HG03095 (cell line): ENCODE data around the gene WNK1.

Experiments
- ATAC-seq: cut with Tn5 transposase; IDR thresholded peaks from one replicate; pipeline ENCODE4 v1.9.1; 2021; ENCODE audit warnings: moderate library complexity; ENCODE audit not compliant: unreplicated experiment

The WNK1 gene

DNA sequence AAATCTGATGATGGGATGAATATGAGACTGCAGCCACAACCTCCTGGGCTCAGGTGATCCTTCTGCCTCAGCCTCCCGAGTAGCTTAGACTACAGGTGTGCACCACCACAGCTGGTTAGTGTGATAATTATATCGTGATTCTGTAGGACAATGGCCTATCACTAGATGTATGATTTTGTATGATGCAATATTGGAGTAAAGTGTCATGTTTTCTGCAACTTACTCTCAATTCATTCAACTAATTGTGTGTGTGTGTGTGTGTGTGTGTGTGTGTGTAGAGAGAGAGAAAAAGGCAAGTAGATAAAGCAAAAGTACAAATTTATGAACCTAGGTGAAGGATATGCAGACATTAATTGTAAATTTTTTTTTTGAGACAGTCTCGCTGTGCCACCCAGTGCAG, 186.4 kb downstream of the WNK1 start:
- ATAC-seq: no peak

DNA sequence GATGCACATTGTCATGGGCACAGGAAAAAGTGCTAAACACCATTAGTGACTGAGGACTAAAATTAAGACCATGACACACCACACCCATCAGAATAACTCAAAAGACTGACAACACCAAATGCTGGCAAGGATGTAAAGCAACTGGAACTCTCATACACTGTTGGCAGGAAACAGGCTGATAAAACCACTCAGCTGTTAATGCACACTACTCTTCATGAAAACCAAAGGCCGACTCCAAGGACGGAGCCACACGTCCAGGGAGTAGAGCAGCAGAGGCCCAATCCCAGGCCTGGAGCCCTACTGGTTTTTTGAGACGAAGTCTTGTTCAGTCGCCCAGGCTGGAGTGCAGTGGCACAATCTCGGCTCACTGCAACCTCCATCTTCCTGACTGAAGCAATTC, 190.7 kb downstream of the WNK1 start:
- ATAC-seq: no peak

DNA sequence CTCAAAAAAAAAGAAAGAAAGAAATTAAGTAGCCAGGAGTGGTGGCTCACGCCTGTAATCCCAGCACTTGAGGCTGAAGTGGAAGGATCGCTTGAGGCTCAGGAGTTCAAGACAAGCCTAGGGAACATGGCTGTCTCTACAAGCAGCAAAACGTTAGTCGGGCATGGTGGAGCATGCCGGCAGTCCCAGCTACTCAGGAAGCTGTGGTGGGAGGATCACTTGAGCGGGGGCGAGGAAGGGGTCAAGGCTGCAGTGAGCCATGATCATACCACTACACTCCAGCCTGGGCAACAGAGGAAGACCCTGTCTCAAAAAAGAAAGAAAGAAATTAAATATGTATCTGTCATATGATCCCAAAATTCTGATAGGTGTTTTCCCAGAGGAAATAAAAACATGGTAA, 191.8 kb downstream of the WNK1 start:
- ATAC-seq: no peak

DNA sequence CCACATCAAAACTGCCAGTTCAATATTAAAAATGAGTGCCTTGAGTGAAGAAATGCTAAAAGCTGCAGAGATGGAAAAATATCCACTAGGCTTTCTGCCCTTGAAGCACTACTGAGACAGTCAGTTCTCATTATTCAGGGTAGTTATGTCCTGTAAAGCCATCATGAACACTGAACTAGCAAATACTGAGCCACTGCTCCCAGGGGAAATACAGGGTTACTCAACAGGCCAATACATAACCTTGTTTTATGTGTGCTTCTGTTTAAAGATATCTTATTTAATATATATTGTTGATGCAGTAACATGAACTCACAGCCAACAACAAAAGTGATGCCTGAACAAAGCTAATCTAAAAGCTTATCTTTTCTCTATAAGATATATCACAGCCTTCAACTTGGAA, 193.8 kb downstream of the WNK1 start:
- no peak for ATAC-seq

DNA sequence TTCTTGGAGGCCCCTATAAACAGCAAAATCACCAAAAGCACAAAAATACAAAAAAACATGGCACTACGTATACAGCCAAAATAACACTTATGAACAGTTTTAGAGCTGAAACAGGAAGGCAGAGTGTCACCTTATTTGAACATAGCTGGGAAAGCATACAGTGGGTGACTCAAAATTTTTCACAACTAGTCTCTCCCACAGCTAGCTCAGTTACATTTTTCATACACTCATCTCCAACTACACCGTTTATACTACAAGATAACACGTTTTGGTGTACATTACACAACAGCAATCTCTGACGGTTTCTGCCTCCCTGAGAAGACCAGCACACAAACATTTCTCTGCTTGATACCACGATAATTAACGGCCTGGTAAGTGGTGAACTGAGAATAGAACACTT, 194.3 kb downstream of the WNK1 start:
- ATAC-seq: no peak

DNA sequence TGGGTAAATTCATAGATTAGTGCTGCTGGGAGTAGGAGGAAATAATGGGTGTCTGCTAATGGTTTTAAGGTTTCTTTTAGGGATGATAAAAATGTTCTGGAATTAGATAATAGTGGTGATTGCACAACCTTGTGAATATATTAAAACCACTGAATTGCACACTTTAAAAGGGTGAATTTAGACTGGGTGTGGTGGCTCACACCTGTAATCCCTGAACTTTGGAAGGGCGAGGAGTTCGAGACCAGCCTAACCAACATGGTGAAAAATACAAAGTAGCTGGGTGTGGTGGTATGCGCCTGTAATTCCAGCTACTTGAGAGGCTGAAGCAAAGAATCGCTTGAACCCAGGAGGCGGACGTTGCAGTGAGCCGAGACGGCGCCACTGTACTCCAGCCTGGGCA, 195.9 kb downstream of the WNK1 start:
- ATAC-seq: no peak

DNA sequence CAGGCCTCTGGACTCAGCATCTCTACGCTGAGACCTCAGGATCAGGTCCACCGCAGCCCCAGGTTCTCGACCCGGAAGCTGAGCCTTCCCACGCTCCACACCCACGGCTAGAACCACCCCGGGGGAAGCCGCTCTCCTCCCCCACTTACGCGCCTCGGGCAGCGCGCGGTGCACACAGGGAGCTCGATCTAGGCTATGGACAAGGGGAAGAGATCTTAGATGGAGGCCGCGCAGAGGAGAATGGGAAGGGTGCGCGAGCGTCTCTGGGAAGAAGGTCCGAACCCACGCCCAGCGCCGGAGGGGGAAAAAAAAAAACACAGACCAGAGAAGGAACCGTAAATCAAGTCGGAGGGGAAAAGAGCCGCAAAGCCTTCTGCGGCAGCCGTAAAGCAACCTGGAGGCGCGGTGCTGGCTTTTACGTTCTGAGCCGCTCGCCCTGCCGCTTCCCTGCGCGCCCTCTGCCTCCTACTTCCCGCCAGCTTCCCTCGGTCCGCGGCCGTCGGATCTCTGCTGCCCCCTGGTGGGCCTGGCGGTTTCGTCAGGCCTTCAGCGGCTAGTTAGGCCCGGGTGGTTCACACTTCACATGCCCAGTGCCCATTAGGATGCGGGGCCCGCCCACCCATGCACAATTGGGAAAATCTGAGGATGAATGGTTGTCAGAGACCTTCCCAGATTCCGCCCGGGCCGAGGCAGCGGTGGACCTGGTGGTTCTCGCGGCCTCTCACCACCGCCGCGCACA, 197.2 kb downstream of the WNK1 start, which contains the start of gene RAD52:
Gene RAD52, minus strand, starts transcription at position 242 of the 739 bp plus-strand sequence. CDS start 16,636 bp downstream, outside the sequence.
- ATAC-seq: peak; percentile 81

DNA sequence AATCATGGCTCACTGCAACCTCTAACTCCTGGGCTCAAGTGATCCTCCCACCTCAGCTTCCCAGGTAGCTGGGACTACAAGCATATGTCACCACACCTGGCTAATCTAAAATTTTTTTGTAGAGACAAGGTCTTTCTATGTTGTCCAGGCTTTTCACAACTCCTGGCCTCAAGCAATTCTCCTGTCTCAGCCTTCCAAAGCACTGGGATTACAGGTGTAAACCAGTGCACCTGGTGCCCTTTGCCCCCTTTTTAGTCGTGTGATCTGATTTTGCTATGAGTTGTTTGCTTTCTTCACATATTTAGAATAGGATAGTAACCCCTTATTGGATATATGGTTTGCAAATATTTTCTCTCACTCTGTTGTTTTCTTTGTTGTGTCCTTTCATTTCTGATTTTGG, 198.8 kb downstream of the WNK1 start:
- no peak for ATAC-seq

DNA sequence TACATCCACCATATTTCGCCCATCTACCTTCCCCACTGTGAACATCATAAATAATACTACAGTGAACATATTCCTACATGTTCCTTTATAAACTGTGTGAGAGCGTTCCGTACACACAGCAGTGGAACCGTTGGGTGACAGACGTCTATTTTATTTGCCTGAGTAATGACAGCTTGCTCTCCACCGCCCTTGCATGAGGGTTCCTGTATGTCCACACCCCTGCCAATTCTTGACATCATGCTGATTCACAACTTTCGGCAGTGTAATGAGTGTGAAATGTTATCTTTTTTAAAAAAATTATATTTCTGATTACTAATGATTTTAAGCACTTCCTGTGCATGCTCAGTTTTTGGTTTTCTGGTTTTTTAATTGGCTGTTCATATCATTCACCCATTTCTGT, 201.4 kb downstream of the WNK1 start:
- no peak for ATAC-seq

DNA sequence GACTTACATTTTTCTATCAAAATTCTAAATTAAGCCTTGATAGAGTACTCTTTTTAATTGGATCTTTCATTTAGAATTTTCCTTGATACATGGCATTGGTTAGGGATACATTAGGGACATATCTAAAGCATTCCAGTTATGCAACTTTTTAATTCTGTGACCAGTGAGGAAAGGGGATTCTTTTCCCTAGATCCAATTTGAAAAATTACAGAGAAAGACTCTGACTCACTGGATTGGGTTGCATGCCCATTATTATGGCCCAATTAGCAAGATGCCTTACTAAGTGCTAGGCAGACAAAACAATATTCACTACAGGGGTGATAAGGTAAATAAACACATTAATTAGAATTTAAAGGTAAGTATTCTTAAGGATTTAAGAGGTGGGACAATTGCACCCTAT, 202.4 kb downstream of the WNK1 start:
- ATAC-seq: no peak

DNA sequence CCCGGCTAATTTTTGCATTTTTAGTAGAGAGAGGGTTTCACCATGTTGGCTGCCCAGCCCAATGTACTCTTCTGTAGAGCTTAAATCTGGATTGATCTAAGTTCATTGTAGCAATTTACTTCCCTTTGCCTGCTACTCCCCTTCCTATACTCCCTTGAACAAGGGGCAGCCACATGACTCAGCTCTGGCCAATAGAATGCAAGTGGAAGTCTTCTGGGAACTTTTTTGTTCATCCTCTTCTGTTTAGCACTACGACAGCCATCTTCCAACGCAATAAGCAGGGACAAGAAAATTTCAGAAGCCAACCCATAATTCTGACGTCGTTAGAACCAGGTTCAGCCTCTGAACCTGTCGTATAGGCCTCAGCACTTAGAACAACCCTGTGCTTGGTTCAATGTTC, 203.6 kb downstream of the WNK1 start:
- no peak for ATAC-seq

DNA sequence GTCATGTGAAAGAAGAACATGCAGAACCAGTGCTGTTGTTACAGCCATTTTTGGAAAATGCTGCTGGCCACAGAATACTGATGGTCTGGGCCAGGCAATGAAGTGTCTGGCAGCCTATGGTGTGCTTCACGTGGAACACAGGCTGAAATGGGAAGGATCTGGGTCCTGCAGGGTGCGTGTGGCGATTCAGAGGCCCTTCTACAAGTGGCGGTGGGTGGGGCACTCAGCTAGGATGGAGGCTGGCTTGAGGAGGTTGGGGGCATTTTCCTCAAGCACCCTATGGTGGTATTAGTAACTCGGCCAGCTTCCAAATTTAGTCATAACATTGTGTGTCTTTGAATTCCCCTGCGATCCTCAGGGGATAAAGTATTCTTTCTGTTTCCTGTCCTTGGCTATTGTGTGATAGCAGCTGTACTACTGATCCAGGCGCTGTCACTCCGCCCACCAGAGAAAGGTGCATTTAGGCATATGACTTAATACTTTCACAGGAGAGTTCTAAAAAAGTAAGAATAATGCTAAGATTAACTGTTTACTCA, 206.3 kb downstream of the WNK1 start:
- peak; percentile 77 for ATAC-seq
